Endometrial microvascular endothelial cells (primary cell): ENCODE results near the gene CAMK1. TPM values are rescaled to one million over a fixed set of nuclear protein-coding genes. Genes with fewer than 3 reads are reported as not detected.
"Not testable (repeated sequence)": the region's sequence is repeated elsewhere in the genome, so short reads cannot be mapped to it uniquely, and the experiment has no call there.

ENCODE experiments used
- in situ Hi-C: cut with HindIII; loops from 2 replicates; pipeline ENCODE4 v1.10.0; 2017; ENCODE audit warnings: low sequenced_read_pairs, low pct_unique_long_range_greater_than_20kb; ENCODE audit errors: inconsistent ontology term
- total RNA-seq: library from RNA; depleted of rRNA; stranded (reverse); fragments of >200 nt; gene quantifications from one replicate; pipeline ENCODE4 v1.2.3, GENCODE V29; 2015; ENCODE audit errors: inconsistent ontology term

The CAMK1 gene
- total RNA-seq, 1 donor from 2014 or later = 38.9 TPM

GRCh38 chr3:9779075-9779593 is 9.4 kb upstream of the CAMK1 start:
- in situ Hi-C loops = no loop called here

- in situ Hi-C loops = no loop called here
Observed at GRCh38 chr3:9778143-9779074, 8.7 kb upstream of the CAMK1 start.

GRCh38 chr3:9777694-9778021 is 7.9 kb upstream of the CAMK1 start:
- in situ Hi-C loops = no loop called here

- in situ Hi-C loops = no loop called here
Observed at GRCh38 chr3:9776896-9777693, 7.3 kb upstream of the CAMK1 start.

GRCh38 chr3:9771007-9771406 is 1.3 kb upstream of the CAMK1 start:
- in situ Hi-C loops = not testable (repeated sequence)

- in situ Hi-C loops = no loop called here
Observed at GRCh38 chr3:9770276-9770812, 597 bp upstream of the CAMK1 start.

GRCh38 chr3:9769012-9769411 is 735 bp downstream of the CAMK1 start:
- in situ Hi-C loops = no loop called here

GRCh38 chr3:9768141-9768775 is 1.5 kb downstream of the CAMK1 start:
- in situ Hi-C loops = no loop called here

GRCh38 chr3:9767418-9767817 is 2.3 kb downstream of the CAMK1 start:
- in situ Hi-C loops = no loop called here

- in situ Hi-C loops = no loop called here
Observed at GRCh38 chr3:9765865-9766264, 3.9 kb downstream of the CAMK1 start.

GRCh38 chr3:9762871-9763270 is 6.9 kb downstream of the CAMK1 start:
- in situ Hi-C loops = no loop called here

- in situ Hi-C loops = no loop called here
Observed at GRCh38 chr3:9761919-9762318, 7.8 kb downstream of the CAMK1 start.

GRCh38 chr3:9760779-9761505 is 8.8 kb downstream of the CAMK1 start:
- in situ Hi-C loops = no loop called here

- in situ Hi-C loops = no loop called here
Observed at GRCh38 chr3:9757427-9757826, 12.3 kb downstream of the CAMK1 start.

- in situ Hi-C loops = no loop called here
Observed at GRCh38 chr3:9754678-9755077, 15.1 kb downstream of the CAMK1 start.

GRCh38 chr3:9750556-9751411 is 19.0 kb downstream of the CAMK1 start:
- in situ Hi-C loops = no loop called here

- in situ Hi-C loops = no loop called here
Observed at GRCh38 chr3:9749645-9750555, 19.8 kb downstream of the CAMK1 start, which contains the start of gene OGG1. OGG1 (plus strand) TSS chr3:9749952; CDS start chr3:9750287, 335 bp downstream.
